Adrenal gland (tissue), 5 donors: ENCODE measurements around the gene AP3M1.

ENCODE experiments used
- POLR2A ChIP-seq, 2 donors: fragments of 450-650 bp; IDR thresholded peaks; one replicate each; pipeline ENCODE4 v1.6.1; 2017; ENCODE audit warnings: antibody characterized with exemption in 2 of 2, mild to moderate bottlenecking in 2 of 2, moderate library complexity in 1 of 2
- TF ChIP-seq, protein P1 (sequence below), 6 experiments: fragments of 450-650 bp in 4 of 6; fragments of 200-600 bp in 2 of 6; sonication (generic) in 1 of 6; IDR thresholded peaks; 1 replicate in 5 of 6; 2 replicates in 1 of 6; pipeline versions ENCODE4 v1.5.1 to v1.8.0; 2016 to 2021; ENCODE audit warnings: antibody characterized with exemption in 6 of 6, mild to moderate bottlenecking in 2 of 6, moderate library complexity in 1 of 6
- donor health status: DM: no; HTN: no; CAD: no.

DNA sequence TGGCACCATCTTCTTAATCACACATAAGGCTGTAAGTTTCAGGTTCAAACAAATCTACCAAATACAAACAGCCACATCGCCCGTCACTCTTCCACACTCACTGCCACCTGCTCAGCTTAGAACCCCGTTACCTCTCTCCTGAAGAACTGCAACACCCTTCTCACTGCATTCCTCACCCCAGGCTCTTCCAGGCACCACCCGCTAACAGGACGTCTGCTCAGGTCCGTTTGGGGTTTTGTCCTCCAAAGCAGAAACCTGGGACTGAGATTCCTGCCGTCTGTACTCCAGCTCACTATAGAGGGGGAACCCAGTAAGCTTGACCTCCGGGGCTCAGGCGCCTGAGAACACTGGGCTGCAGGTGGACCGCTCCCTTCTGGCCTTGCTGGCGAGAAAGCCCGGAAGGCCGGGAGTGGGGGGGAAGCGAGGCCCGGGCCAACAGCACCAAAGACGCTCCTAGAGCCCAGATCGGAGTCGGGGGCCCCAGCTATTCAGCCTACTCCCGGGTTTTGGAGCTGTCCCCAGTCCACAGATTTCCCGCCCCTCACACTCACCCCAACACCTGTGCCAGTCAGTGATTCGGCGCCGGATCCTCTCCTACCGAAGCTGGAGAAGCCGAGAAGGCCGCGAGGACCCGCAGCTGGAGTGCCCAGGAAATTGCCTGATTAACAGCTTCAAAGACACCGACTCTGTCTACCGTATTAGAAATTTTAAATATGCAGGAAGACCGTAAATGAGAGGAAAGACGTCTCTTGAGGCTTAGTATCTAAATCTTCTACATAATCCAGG lies at the start of gene AP3M1:
- TF ChIP-seq, protein P1, sequence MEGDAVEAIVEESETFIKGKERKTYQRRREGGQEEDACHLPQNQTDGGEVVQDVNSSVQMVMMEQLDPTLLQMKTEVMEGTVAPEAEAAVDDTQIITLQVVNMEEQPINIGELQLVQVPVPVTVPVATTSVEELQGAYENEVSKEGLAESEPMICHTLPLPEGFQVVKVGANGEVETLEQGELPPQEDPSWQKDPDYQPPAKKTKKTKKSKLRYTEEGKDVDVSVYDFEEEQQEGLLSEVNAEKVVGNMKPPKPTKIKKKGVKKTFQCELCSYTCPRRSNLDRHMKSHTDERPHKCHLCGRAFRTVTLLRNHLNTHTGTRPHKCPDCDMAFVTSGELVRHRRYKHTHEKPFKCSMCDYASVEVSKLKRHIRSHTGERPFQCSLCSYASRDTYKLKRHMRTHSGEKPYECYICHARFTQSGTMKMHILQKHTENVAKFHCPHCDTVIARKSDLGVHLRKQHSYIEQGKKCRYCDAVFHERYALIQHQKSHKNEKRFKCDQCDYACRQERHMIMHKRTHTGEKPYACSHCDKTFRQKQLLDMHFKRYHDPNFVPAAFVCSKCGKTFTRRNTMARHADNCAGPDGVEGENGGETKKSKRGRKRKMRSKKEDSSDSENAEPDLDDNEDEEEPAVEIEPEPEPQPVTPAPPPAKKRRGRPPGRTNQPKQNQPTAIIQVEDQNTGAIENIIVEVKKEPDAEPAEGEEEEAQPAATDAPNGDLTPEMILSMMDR (IDR thresholded peaks at IDR 0.05) = no peak
- no peak for TF ChIP-seq POLR2A (IDR thresholded peaks at IDR 0.05)
